GM12878 (cell line): ENCODE measurements around the gene FOXK2. TPM values are rescaled to one million over a fixed set of nuclear protein-coding genes. Genes with fewer than 3 reads are reported as not detected.

Experiments
- ATAC-seq: fragments of 200-7000 bp; cut with Tn5 transposase; 3 replicates; pipeline ENCODE4 v1.9.1; 2020; ENCODE audit warnings: mild to moderate bottlenecking, moderate library complexity
- BruUV-seq: library from RNA; stranded (reverse); fragments of 400-500 nt; replicated peaks from 2 replicates; lab custom pipeline; 2021; lab: Mats Ljungman, UMichigan
- CTCF ChIA-PET: fragments of 300-600 bp; sonication (Branson Sonifier 250); formaldehyde crosslinking; extraction: SDS; loops from one replicate; lab custom pipeline; 2021; ENCODE audit warnings: inconsistent platforms; lab: Yijun Ruan, JAX
- POLR2A ChIA-PET: fragments of 350-600 bp; formaldehyde crosslinking; extraction: SDS; loops from one replicate; lab custom pipeline; 2021; ENCODE audit warnings: inconsistent platforms; lab: Charles Lee
- RAD21 ChIA-PET: fragments of 300-600 bp; sonication (Branson Sonifier 250); formaldehyde crosslinking; loops from one replicate; lab custom pipeline; 2023; ENCODE audit warnings: antibody characterized with exemption; ENCODE audit not compliant: unreplicated experiment; lab: Charles Lee
- SMC1A ChIA-PET: fragments of 300-600 bp; sonication (Branson Sonifier 250); formaldehyde crosslinking; loops from one replicate; lab custom pipeline; 2023; ENCODE audit not compliant: unreplicated experiment, uncharacterized antibody; lab: Charles Lee
- DNase-seq: peaks from one replicate; pipeline ENCODE4 v3.0.0-alpha.2; 2011; ENCODE audit warnings: low read depth, low spot score
- FAIRE-seq: peaks from 3 replicates; lab custom pipeline; 2011; peaks lifted over from hg19 to GRCh38; lab: Jason Lieb, UNC
- H2AFZ ChIP-seq: 2 replicates; pipeline ENCODE4 v1.6.0; 2011; ENCODE audit warnings: low read depth, low read length, control low read depth; ENCODE audit not compliant: control insufficient read depth
- H3K27ac ChIP-seq: 2 replicates; pipeline ENCODE4 v1.5.1; 2011; ENCODE audit warnings: control low read depth; ENCODE audit not compliant: control insufficient read depth, insufficient read depth
- H3K27me3 ChIP-seq, 2 experiments: replicated peaks in 1 of 2; 2 replicates each; pipeline versions ENCODE4 v1.6.0 to v1.6.1; 2011; ENCODE audit warnings: low read length in 1 of 2; ENCODE audit not compliant: control insufficient read depth in 2 of 2, insufficient read depth in 2 of 2
- H3K36me3 ChIP-seq, 2 experiments: 2 replicates each; pipeline ENCODE4 v1.5.1; 2011; ENCODE audit warnings: low read length in 1 of 2; ENCODE audit not compliant: control insufficient read depth in 2 of 2, insufficient read depth in 2 of 2
- H3K4me1 ChIP-seq: 2 replicates; pipeline ENCODE4 v1.6.1; 2011; ENCODE audit warnings: mild to moderate bottlenecking, low read length, moderate library complexity, mixed read lengths; ENCODE audit not compliant: control insufficient read depth, insufficient read depth
- H3K4me2 ChIP-seq: 2 replicates; pipeline ENCODE4 v1.6.0; 2011; ENCODE audit warnings: control low read depth; ENCODE audit not compliant: control insufficient read depth, insufficient read depth
- H3K4me3 ChIP-seq: fragments of 200-600 bp; sonication (generic); 2 replicates; pipeline ENCODE4 v1.5.1; 2016
- H3K79me2 ChIP-seq: 2 replicates; pipeline ENCODE4 v1.6.0; 2011; ENCODE audit warnings: low read length; ENCODE audit not compliant: control insufficient read depth, insufficient read depth
- H3K9ac ChIP-seq: 2 replicates; pipeline ENCODE4 v1.8.0; 2011; ENCODE audit warnings: low read length, control low read depth, mixed read lengths; ENCODE audit not compliant: control insufficient read depth, insufficient read depth
- H3K9me3 ChIP-seq: replicated peaks from 3 replicates; pipeline ENCODE4 v1.5.1; 2011; ENCODE audit warnings: mild to moderate bottlenecking, low read length; ENCODE audit not compliant: control insufficient read depth, insufficient read depth
- H4K20me1 ChIP-seq: 2 replicates; pipeline ENCODE4 v1.6.0; 2011; ENCODE audit not compliant: control insufficient read depth, insufficient read depth
- BCLAF1 ChIP-seq: fragments of 450-650 bp; IDR thresholded peaks from 2 replicates; pipeline ENCODE4 v1.6.1; 2017; ENCODE audit warnings: antibody characterized with exemption, mild to moderate bottlenecking, moderate library complexity
- CEBPB ChIP-seq, 2 experiments: fragments of 150-350 bp in 1 of 2; IDR thresholded peaks; 2 replicates each; pipeline ENCODE4 v1.6.1; 2012 to 2014; ENCODE audit warnings: low read depth in 2 of 2, low read length in 2 of 2, borderline replicate concordance in 1 of 2, inconsistent platforms in 1 of 2
- CHD1 ChIP-seq: IDR thresholded peaks from 2 replicates; pipeline ENCODE4 v1.6.1; 2012; ENCODE audit warnings: low read depth, low read length, improper control_type of control experiment
- CHD2 ChIP-seq: IDR thresholded peaks from 2 replicates; pipeline ENCODE4 v1.6.1; 2011; ENCODE audit warnings: low read depth, low read length, improper control_type of control experiment, borderline replicate concordance
- DPF2 ChIP-seq: fragments of 450-650 bp; IDR thresholded peaks from 2 replicates; pipeline ENCODE4 v1.6.1; 2017; ENCODE audit warnings: mild to moderate bottlenecking
- FOXM1 ChIP-seq: IDR thresholded peaks from 2 replicates; pipeline ENCODE4 v1.6.1; 2012; ENCODE audit warnings: low read depth, mild to moderate bottlenecking, inconsistent platforms, low read length, moderate library complexity
- HDAC6 ChIP-seq: fragments of 200-600 bp; sonication (generic); IDR thresholded peaks from one replicate; pipeline ENCODE4 v1.8.0; 2017; ENCODE audit warnings: antibody characterized with exemption; ENCODE audit not compliant: unreplicated experiment
- NRF1 ChIP-seq: conservative IDR thresholded peaks from 2 replicates; pipeline ENCODE4 v1.6.1; 2011; ENCODE audit warnings: mild to moderate bottlenecking, low read depth, low read length, improper control_type of control experiment
- REST ChIP-seq: IDR thresholded peaks from 2 replicates; pipeline ENCODE4 v1.6.1; 2012; ENCODE audit warnings: mild to moderate bottlenecking, low read depth, low read length
- ZBTB40 ChIP-seq: fragments of 450-650 bp; IDR thresholded peaks from 2 replicates; pipeline ENCODE4 v1.6.1; 2016; ENCODE audit warnings: mild to moderate bottlenecking, moderate library complexity, borderline replicate concordance
- ZNF274 ChIP-seq: IDR thresholded peaks from one replicate; pipeline ENCODE4 v1.8.0; 2011; ENCODE audit not compliant: insufficient read length, insufficient read depth
- ZNF622 ChIP-seq: fragments of 450-650 bp; IDR thresholded peaks from 2 replicates; pipeline ENCODE4 v1.6.1; 2017; ENCODE audit warnings: mild to moderate bottlenecking, inconsistent platforms
- WGBS: methylation state at CpG from one replicate; pipeline ENCODE4 v1.1.6; 2016; ENCODE audit warnings: low lambda C conversion rate; ENCODE audit not compliant: insufficient replicate concordance, insufficient coverage; ENCODE audit errors: missing lambda C conversion rate; 5-methylcytosine and 5-hydroxymethylcytosine counted together
- in situ Hi-C: fragments of 300-500 bp; cut with MboI; formaldehyde crosslinking; loops from 9 replicates; pipeline ENCODE4 v1.14.3; 2018; ENCODE audit warnings: mixed read lengths
- intact Hi-C: fragments of 100-400 bp; cut with micrococcal nuclease; formaldehyde crosslinking; loops from one replicate; pipeline ENCODE4 v1.14.2; 2022; ENCODE audit not compliant: unreplicated experiment
- polyA plus RNA-seq, 11 experiments: library from polyadenylated mRNA; depleted of rRNA in 4 of 11; unstranded in 6 of 11; stranded (reverse) in 5 of 11; fragments of >200 nt; fragmentation: Nextera tagmentation in 4 of 11; fragmentation: Illumina TruSeq in 1 of 11; extraction: Ambion mirVana in 4 of 11; extraction: Trizol in 1 of 11; gene quantifications; 1 replicate in 1 of 11; 2 replicates in 10 of 11; pipeline versions ENCODE4 v1.2.1 to v1.2.3, GENCODE V29; 2011 to 2016; ENCODE audit warnings: inconsistent platforms in 2 of 11, missing spikeins in 2 of 11, low read depth in 1 of 11
- total RNA-seq, 4 experiments: library from RNA; depleted of rRNA in 3 of 4; stranded (reverse); fragments of >200 nt in 3 of 4; fragmentation: Illumina TruSeq in 1 of 4; extraction: Trizol in 1 of 4; gene quantifications; 2 replicates each; pipeline versions ENCODE4 v1.2.1 to v1.2.3, GENCODE V29; 2013 to 2021
- TF ChIP-seq, protein P1 (sequence below): fragments of 450-650 bp; IDR thresholded peaks from 2 replicates; pipeline ENCODE4 v1.6.1; 2016; ENCODE audit warnings: mild to moderate bottlenecking

Gene FOXK2
- total and polyA plus RNA-seq, 10 of the 15 experiments (the other 5 are each of a cell fraction or from before 2014, with no cell fraction given), result 2.4 to 56.8 (median 34.4) TPM

GRCh38 chr17:82567286-82567685 lies 47.8 kb downstream of the FOXK2 start:
- no peak overlapping the region for H3K4me2 ChIP-seq
- 0 out of 2 replicates have a peak, but pooled peaks cover 3% of the 10 kb centered on the region for H4K20me1 ChIP-seq
- H3K79me2 ChIP-seq, result peaks cover 3% of the 10 kb centered on the region
- RAD21 ChIA-PET, result interaction anchor here (0.7 kb wide), 1 partner anchor 14 kb away, joined by 4 read pairs; no protein-coding TSS in a partner anchor
- SMC1A ChIA-PET, result interaction anchor here (1.1 kb wide), 1 partner anchor 14 kb away, joined by 3 read pairs; no protein-coding TSS in a partner anchor
- CTCF ChIA-PET, result no interaction called here
- no peaks in the 10 kb centered on the region for H3K27me3 ChIP-seq
- H3K9ac ChIP-seq, result no peak overlapping the region
- H3K9me3 ChIP-seq, result no peaks in the 10 kb centered on the region
- in situ Hi-C loops (no loop called here), intact Hi-C loops (no loop called here)
- WGBS, result 97% methylated on average over 13 of the region's 15 CpGs
- peaks cover 32 to 40% of the 10 kb centered on the region in 2 experiments for H3K36me3 ChIP-seq
- no peak overlapping the region for H3K27ac ChIP-seq
- no peak overlapping the region for H2AFZ ChIP-seq
- FAIRE-seq (no peak), DNase-seq (no peak), ATAC-seq (no peak)
- no TSS peak for BruUV-seq
- POLR2A ChIA-PET, result interaction anchor here (0.5 kb wide), 1 partner anchor 59 kb away, joined by 4 read pairs; no protein-coding TSS in a partner anchor
- H3K4me1 ChIP-seq, result no peaks in the 10 kb centered on the region
- no peak overlapping the region for H3K4me3 ChIP-seq
- no peak for TF ChIP-seq ZNF274
- TF ChIP-seq CHD1, result no peak
- no peak for TF ChIP-seq ZNF622
- no peak for TF ChIP-seq CHD2
- TF ChIP-seq CEBPB (IDR thresholded peaks at IDR 0.05; ENCODE audit: borderline replicate concordance in 1 of 2, low read depth in 2 of 2, low read length in 2 of 2), result no peak
- no peak for TF ChIP-seq NRF1
- TF ChIP-seq DPF2, result no peak
- TF ChIP-seq REST, result no peak
- TF ChIP-seq FOXM1, result no peak
- TF ChIP-seq BCLAF1, result no peak
- no peak for TF ChIP-seq HDAC6
- TF ChIP-seq, protein P1, sequence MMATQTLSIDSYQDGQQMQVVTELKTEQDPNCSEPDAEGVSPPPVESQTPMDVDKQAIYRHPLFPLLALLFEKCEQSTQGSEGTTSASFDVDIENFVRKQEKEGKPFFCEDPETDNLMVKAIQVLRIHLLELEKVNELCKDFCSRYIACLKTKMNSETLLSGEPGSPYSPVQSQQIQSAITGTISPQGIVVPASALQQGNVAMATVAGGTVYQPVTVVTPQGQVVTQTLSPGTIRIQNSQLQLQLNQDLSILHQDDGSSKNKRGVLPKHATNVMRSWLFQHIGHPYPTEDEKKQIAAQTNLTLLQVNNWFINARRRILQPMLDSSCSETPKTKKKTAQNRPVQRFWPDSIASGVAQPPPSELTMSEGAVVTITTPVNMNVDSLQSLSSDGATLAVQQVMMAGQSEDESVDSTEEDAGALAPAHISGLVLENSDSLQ, result no peak
- TF ChIP-seq ZBTB40, result no peak
